Panc1 (cell line): Measurements from ENCODE around the gene ZNF30. TPM values are rescaled to one million over a fixed set of nuclear protein-coding genes. Genes with fewer than 3 reads are reported as not detected.
"Not testable (repeated sequence)": the region's sequence is repeated elsewhere in the genome, so short reads cannot be mapped to it uniquely, and the experiment has no call there.

ENCODE experiments used
- ATAC-seq: fragments of 200-7000 bp; cut with Tn5 transposase; 2 replicates; pipeline ENCODE4 v1.9.1; 2020; ENCODE audit warnings: mild to moderate bottlenecking, moderate library complexity
- BruUV-seq: library from RNA; stranded (reverse); fragments of 400-500 nt; replicated peaks from 2 replicates; lab custom pipeline; 2021; lab: Mats Ljungman, UMichigan
- CTCF ChIA-PET: fragments of 300-600 bp; sonication (Branson Sonifier 250); formaldehyde crosslinking; loops from one replicate; lab custom pipeline; 2022; ENCODE audit warnings: antibody characterized with exemption; lab: Charles Lee
- POLR2A ChIA-PET: fragments of 300-600 bp; sonication (Branson Sonifier 250); formaldehyde crosslinking; loops from one replicate; lab custom pipeline; 2022; ENCODE audit warnings: antibody characterized with exemption; lab: Charles Lee
- DNase-seq: peaks from one replicate; pipeline ENCODE4 v3.0.0-alpha.2; 2010; ENCODE audit warnings: low read depth, low spot score
- H3K27ac ChIP-seq: 2 replicates; pipeline ENCODE4 v1.5.1; 2011; ENCODE audit warnings: mild to moderate bottlenecking, low read length, inconsistent platforms
- H3K27me3 ChIP-seq: fragments of 200-500 bp; sonication (Bioruptor generic); 2 replicates; pipeline ENCODE4 v1.6.0; 2014; ENCODE audit warnings: low read length, inconsistent platforms; ENCODE audit not compliant: control insufficient read depth, insufficient read depth
- H3K36me3 ChIP-seq: fragments of 200-500 bp; sonication (Bioruptor generic); 2 replicates; pipeline ENCODE4 v1.5.1; 2014; ENCODE audit warnings: inconsistent platforms, mild to moderate bottlenecking, low read length, moderate library complexity; ENCODE audit not compliant: control insufficient read depth, insufficient read depth
- H3K4me1 ChIP-seq: 2 replicates; pipeline ENCODE4 v1.5.1; 2011; ENCODE audit warnings: inconsistent platforms, mild to moderate bottlenecking, low read length, moderate library complexity; ENCODE audit not compliant: control insufficient read depth, insufficient read depth
- H3K4me3 ChIP-seq, 2 experiments: 2 replicates each; pipeline ENCODE4 v1.5.1; 2011 to 2012; ENCODE audit warnings: low read depth in 2 of 2, low read length in 2 of 2, mild to moderate bottlenecking in 2 of 2, inconsistent platforms in 1 of 2, moderate library complexity in 1 of 2
- H3K9me3 ChIP-seq: fragments of 200-500 bp; sonication (Bioruptor generic); 2 replicates; pipeline ENCODE4 v1.5.1; 2014; ENCODE audit warnings: low read depth, mild to moderate bottlenecking, inconsistent platforms, low read length, moderate library complexity; ENCODE audit not compliant: control insufficient read depth, insufficient read depth
- POLR2AphosphoS5 ChIP-seq: IDR thresholded peaks from 2 replicates; pipeline ENCODE4 v1.6.1; 2012; ENCODE audit warnings: mild to moderate bottlenecking, low read depth, low read length, moderate library complexity
- REST ChIP-seq, 2 experiments: IDR thresholded peaks; 2 replicates each; pipeline ENCODE4 v1.6.1; 2011 to 2012; ENCODE audit warnings: low read depth in 2 of 2, control low read depth in 1 of 2, low read length in 1 of 2, mild to moderate bottlenecking in 1 of 2, moderate library complexity in 1 of 2; ENCODE audit not compliant: insufficient read depth in 1 of 2
- SIN3A ChIP-seq: IDR thresholded peaks from 2 replicates; pipeline ENCODE4 v1.6.1; 2012; ENCODE audit warnings: low read depth, mild to moderate bottlenecking, low read length, moderate library complexity, borderline replicate concordance; ENCODE audit not compliant: insufficient read depth
- TCF7L2 ChIP-seq: IDR thresholded peaks from 2 replicates; pipeline ENCODE4 v1.6.1; 2011; ENCODE audit warnings: mild to moderate bottlenecking, low read depth, low read length, inconsistent platforms
- in situ Hi-C: cut with HindIII; loops from 2 replicates; pipeline ENCODE4 v1.10.0; 2016; ENCODE audit warnings: low sequenced_read_pairs, low pct_unique_long_range_greater_than_20kb
- intact Hi-C: fragments of 100-400 bp; cut with micrococcal nuclease; formaldehyde crosslinking; loops from one replicate; pipeline ENCODE4 v1.10.0; 2022; ENCODE audit not compliant: unreplicated experiment
- total RNA-seq: library from RNA; stranded (reverse); gene quantifications from one replicate; pipeline ENCODE4 v1.2.1, GENCODE V29; 2021; ENCODE audit not compliant: unreplicated experiment
- TF ChIP-seq, protein P1 (sequence below): fragments of 450-650 bp; IDR thresholded peaks from 2 replicates; pipeline ENCODE4 v1.5.1; 2017; ENCODE audit warnings: mild to moderate bottlenecking

The ZNF30 gene
- total RNA-seq, 1 experiment from 2014 or later, result 5.3 TPM

- no TSS peak for BruUV-seq
- ATAC-seq, result no peak
- in situ Hi-C loops (no loop called here), intact Hi-C loops (no loop called here)
- Histone ChIP-seq H3K36me3 (no peaks in the 10 kb centered on the region), H3K27me3 (no peaks in the 10 kb centered on the region), H3K4me3 (no peak overlapping the region), H3K9me3 (no peaks in the 10 kb centered on the region), H3K27ac (no peak overlapping the region), H3K4me1 (peaks cover 16% of the 10 kb centered on the region)
- ChIA-PET CTCF (no interaction called here), POLR2A (no interaction called here)
- no peak for DNase-seq
- TF ChIP-seq, protein P1, sequence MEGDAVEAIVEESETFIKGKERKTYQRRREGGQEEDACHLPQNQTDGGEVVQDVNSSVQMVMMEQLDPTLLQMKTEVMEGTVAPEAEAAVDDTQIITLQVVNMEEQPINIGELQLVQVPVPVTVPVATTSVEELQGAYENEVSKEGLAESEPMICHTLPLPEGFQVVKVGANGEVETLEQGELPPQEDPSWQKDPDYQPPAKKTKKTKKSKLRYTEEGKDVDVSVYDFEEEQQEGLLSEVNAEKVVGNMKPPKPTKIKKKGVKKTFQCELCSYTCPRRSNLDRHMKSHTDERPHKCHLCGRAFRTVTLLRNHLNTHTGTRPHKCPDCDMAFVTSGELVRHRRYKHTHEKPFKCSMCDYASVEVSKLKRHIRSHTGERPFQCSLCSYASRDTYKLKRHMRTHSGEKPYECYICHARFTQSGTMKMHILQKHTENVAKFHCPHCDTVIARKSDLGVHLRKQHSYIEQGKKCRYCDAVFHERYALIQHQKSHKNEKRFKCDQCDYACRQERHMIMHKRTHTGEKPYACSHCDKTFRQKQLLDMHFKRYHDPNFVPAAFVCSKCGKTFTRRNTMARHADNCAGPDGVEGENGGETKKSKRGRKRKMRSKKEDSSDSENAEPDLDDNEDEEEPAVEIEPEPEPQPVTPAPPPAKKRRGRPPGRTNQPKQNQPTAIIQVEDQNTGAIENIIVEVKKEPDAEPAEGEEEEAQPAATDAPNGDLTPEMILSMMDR, result no peak
- TF ChIP-seq POLR2AphosphoS5, result no peak
- TF ChIP-seq SIN3A, result no peak
- TF ChIP-seq TCF7L2, result no peak
- no peak for TF ChIP-seq REST (IDR thresholded peaks at IDR 0.05; ENCODE audit: insufficient read depth in 1 of 2, low read depth in 2 of 2, low read length in 1 of 2)
Observed at GRCh38 chr19:34991542-34992333, 65.0 kb downstream of the ZNF30 start.

DNA sequence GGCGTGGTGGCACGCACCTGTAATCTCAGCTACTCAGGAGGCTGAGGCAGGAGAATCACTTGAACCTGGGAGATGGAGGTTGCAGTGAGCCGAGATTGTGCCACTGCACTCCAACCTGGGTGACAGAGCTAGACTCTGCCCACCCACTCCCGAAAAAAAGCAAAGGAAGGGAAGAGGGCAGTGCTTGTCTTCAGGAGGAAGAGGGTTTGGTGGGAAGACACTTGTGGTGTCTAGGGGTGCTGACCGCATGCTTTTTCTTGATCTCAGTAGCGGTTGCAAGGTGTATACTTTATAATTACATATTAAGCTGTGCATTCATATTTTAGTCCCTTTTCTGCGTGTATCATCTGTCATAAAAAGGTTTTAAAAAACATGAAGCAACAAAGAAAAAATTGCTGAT is 65.9 kb downstream of the ZNF30 start:
- H3K27ac ChIP-seq, BruUV-seq, H3K4me3 ChIP-seq, DNase-seq, intact Hi-C loops, CTCF ChIA-PET, POLR2A ChIA-PET, ATAC-seq, H3K36me3 ChIP-seq, H3K9me3 ChIP-seq, H3K27me3 ChIP-seq, in situ Hi-C loops: not testable (repeated sequence)
- H3K4me1 ChIP-seq, result peaks cover 16% of the 10 kb centered on the region

- Histone ChIP-seq H3K36me3 (no peaks in the 10 kb centered on the region), H3K27ac (peak overlapping the region; percentile 55; the same call in 1 of the 2 replicates), H3K27me3 (no peaks in the 10 kb centered on the region), H3K9me3 (no peaks in the 10 kb centered on the region), H3K4me3 (no peak overlapping the region), H3K4me1 (peaks cover 22% of the 10 kb centered on the region)
- ChIA-PET CTCF (no interaction called here), POLR2A (no interaction called here)
- intact Hi-C loops (no loop called here), in situ Hi-C loops (no loop called here)
- no TSS peak for BruUV-seq
- ATAC-seq (no peak), DNase-seq (no peak)
- TF ChIP-seq TCF7L2 (no peak), SIN3A (no peak), REST (IDR thresholded peaks at IDR 0.05; ENCODE audit: insufficient read depth in 1 of 2, low read depth in 2 of 2, low read length in 1 of 2) (no peak), POLR2AphosphoS5 (no peak)
- TF ChIP-seq, protein P1, result no peak
Observed at GRCh38 chr19:34994286-34994642, 67.6 kb downstream of the ZNF30 start.
